ENCODE data around the gene GRP. TPM values are rescaled to one million over a fixed set of nuclear protein-coding genes. Genes with fewer than 3 reads are reported as not detected.

Gene GRP
- total and polyA plus RNA-seq, 2 of the 4 experiments (the other 2 are of a cell fraction) = not detected

- in situ Hi-C loops (cut with MboI; ENCODE audit: low sequenced_read_pairs) = no loop called here
- Histone ChIP-seq H4K91ac (ENCODE audit: insufficient read depth, low read depth, low read length) (no peak overlapping the region), H3K56ac (ENCODE audit: extremely low read depth, insufficient read depth, low read length) (no peak overlapping the region), H3K79me1 (ENCODE audit: low read depth in 1 of 2, low read length in 2 of 2) (no peaks in the 10 kb centered on the region), H3K4ac (ENCODE audit: low read depth, low read length) (no peak overlapping the region), H3K27me3 (ENCODE audit: control insufficient read depth, insufficient read depth, low read length) (peaks cover 42% of the 10 kb centered on the region), H4K5ac (ENCODE audit: low read depth, low read length) (no peak overlapping the region), H3K4me1 (ENCODE audit: control insufficient read depth, insufficient read depth, low read length) (no peaks in the 10 kb centered on the region), H2BK120ac (ENCODE audit: low read depth, low read length) (no peak overlapping the region), H3K23ac (ENCODE audit: low read depth, low read length) (no peak overlapping the region), H3K9me1 (ENCODE audit: insufficient read depth, low read length) (no peaks in the 10 kb centered on the region), H2AK5ac (ENCODE audit: low read depth, low read length) (no peak overlapping the region), H2BK20ac (ENCODE audit: low read depth, low read length) (no peak overlapping the region), H3K27ac (ENCODE audit: insufficient read depth, low read length) (no peak overlapping the region), H2AK9ac (replicated peaks; ENCODE audit: low read depth, low read length, poor library complexity) (no peak overlapping the region), H3K9ac (ENCODE audit: low read depth, low read length) (no peak overlapping the region), H3K4me2 (ENCODE audit: low read depth, low read length) (no peak overlapping the region), H2BK15ac (ENCODE audit: low read depth, low read length) (no peak overlapping the region), H4K20me1 (ENCODE audit: insufficient read depth, low read length) (no peaks in the 10 kb centered on the region), H3K14ac (replicated peaks; ENCODE audit: low read depth, low read length) (no peak overlapping the region), H3K36me3 (ENCODE audit: control insufficient read depth, insufficient read depth, low read length) (no peaks in the 10 kb centered on the region), H3K9me3 (ENCODE audit: control insufficient read depth, insufficient read depth, low read length) (no peaks in the 10 kb centered on the region), H2BK5ac (ENCODE audit: low read depth, low read length, poor library complexity, severe bottlenecking) (no peak overlapping the region), H3K18ac (ENCODE audit: low read depth, low read length) (no peak overlapping the region), H3K4me3 (ENCODE audit: insufficient read depth, low read depth, low read length) (no peak overlapping the region), H4K8ac (ENCODE audit: low read depth in 2 of 2, low read length in 2 of 2) (no peak overlapping the region), H2AFZ (replicated peaks; ENCODE audit: low read length, poor library complexity) (no peak overlapping the region)
- ATAC-seq (ENCODE audit: low read depth) (no peak), DNase-seq (no peak)
- BruUV-seq (replicated peaks) = no TSS peak
- TF ChIP-seq CEBPB (IDR thresholded peaks at IDR 0.05; ENCODE audit: low read depth, low read length) (no peak), NFE2L2 (IDR thresholded peaks at IDR 0.05; ENCODE audit: low read depth, low read length) (no peak), RFX5 (IDR thresholded peaks at IDR 0.05; ENCODE audit: low read depth, low read length) (no peak)
- intact Hi-C loops (cut with micrococcal nuclease) = no loop called here
- ChIA-PET POLR2A (ENCODE audit: unreplicated experiment) (no interaction called here), CTCF (interaction anchor here (1.4 kb wide), 1 partner anchor 19 kb away, joined by 6 read pairs; no protein-coding TSS in a partner anchor)
- no CpG with 5 or more reads among the region's 6 CpGs for WGBS, 2 experiments (ENCODE audit: extremely low coverage in 2 of 2, insufficient read length in 1 of 2)
- dilution Hi-C loops (cut with HindIII; ENCODE audit: low sequenced_read_pairs, unreplicated experiment) = no loop called here
Observed at GRCh38 chr18:59229701-59230443, 9.9 kb downstream of the GRP start.
